Brain microvascular endothelial cell (primary cell): ENCODE results near the gene FNDC10.
A peak's percentile ranks its signal among the peaks of the same experiment; 100 is the strongest.

Source experiments
- DNase-seq: peaks from one replicate; pipeline ENCODE4 v3.0.0-alpha.2; 2020
- H3K27ac ChIP-seq: fragments of 250-450 bp; sonication (Bioruptor Pico); 2 replicates; pipeline ENCODE4 v1.5.1; 2020; ENCODE audit warnings: mild to moderate bottlenecking, moderate library complexity
- H3K27me3 ChIP-seq: fragments of 250-450 bp; sonication (Bioruptor Pico); replicated peaks from 2 replicates; pipeline ENCODE4 v1.5.1; 2020; ENCODE audit warnings: mild to moderate bottlenecking
- H3K36me3 ChIP-seq: fragments of 250-450 bp; sonication (Bioruptor Pico); replicated peaks from 2 replicates; pipeline ENCODE4 v1.5.1; 2020; ENCODE audit warnings: mild to moderate bottlenecking
- H3K4me3 ChIP-seq: 2 replicates; pipeline ENCODE4 v1.5.1; 2011; ENCODE audit warnings: low read depth, mild to moderate bottlenecking, control low read depth, low read length, moderate library complexity
- CTCF ChIP-seq: IDR thresholded peaks from 2 replicates; pipeline ENCODE4 v1.5.1; 2011; ENCODE audit warnings: low read depth, mild to moderate bottlenecking, moderate library complexity, low read length, control low read depth, inconsistent platforms; ENCODE audit errors: missing control alignments
- in situ Hi-C: cut with HindIII; loops from 2 replicates; pipeline ENCODE4 v1.10.0; 2017; ENCODE audit warnings: low sequenced_read_pairs, low pct_ligation_motif_present

Gene FNDC10

GRCh38 chr1:1567152-1567875 lies 32.6 kb downstream of the FNDC10 start:
- peaks cover 20% of the 10 kb centered on the region for H3K36me3 ChIP-seq
- H3K27me3 ChIP-seq, result no peaks in the 10 kb centered on the region
- H3K4me3 ChIP-seq, result no peak overlapping the region
- peak; percentile 49 for DNase-seq
- peak overlapping the region; percentile 72 for H3K27ac ChIP-seq
- no peak for TF ChIP-seq CTCF
- in situ Hi-C loops, result no loop called here

DNA sequence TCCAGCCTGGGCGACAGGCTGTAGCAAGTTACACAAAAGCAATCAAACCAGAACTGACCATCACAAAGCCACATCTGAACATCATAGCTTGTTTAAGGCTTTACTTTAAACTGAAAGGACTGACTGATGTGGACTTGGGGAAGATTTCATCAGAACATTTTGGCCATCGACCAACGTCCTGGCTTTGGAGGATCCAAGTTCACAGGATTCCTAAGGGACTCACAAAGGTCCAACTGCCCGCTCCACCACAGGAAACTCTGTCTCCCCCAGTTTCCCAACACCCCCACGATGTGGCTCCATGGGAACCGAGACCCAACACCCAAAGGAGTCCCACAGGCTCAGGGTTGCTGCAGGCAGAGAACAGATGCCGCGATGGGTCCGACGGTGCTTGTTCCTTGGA lies 34.6 kb downstream of the FNDC10 start:
- DNase-seq, result no peak
- no peak overlapping the region for H3K27ac ChIP-seq
- H3K36me3 ChIP-seq, result peaks cover 33% of the 10 kb centered on the region
- in situ Hi-C loops, result no loop called here
- H3K4me3 ChIP-seq, result no peak overlapping the region
- no peak for TF ChIP-seq CTCF
- no peaks in the 10 kb centered on the region for H3K27me3 ChIP-seq

DNA sequence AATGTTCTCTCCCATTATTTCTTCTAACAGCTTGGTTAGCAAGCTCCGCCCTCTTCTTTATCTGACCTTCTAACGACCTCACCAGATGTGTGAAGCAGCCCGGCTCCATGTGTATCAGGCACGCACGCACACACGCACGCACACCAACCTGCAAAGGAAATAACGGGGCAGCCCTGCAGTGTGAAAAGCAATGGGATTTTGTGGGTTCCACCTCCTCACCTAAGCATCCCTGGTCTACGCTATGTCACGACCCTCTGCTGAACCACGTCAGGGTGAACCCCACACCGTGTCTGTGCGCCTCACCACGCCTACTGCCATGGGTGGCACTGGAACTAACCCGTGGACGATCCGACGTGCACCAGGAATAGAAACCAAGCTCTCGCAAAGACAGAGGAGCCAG lies 35.7 kb downstream of the FNDC10 start:
- peaks cover 38% of the 10 kb centered on the region for H3K36me3 ChIP-seq
- H3K27ac ChIP-seq, result no peak overlapping the region
- in situ Hi-C loops, result no loop called here
- H3K27me3 ChIP-seq, result no peaks in the 10 kb centered on the region
- no peak for TF ChIP-seq CTCF
- H3K4me3 ChIP-seq, result no peak overlapping the region
- no peak for DNase-seq

DNA sequence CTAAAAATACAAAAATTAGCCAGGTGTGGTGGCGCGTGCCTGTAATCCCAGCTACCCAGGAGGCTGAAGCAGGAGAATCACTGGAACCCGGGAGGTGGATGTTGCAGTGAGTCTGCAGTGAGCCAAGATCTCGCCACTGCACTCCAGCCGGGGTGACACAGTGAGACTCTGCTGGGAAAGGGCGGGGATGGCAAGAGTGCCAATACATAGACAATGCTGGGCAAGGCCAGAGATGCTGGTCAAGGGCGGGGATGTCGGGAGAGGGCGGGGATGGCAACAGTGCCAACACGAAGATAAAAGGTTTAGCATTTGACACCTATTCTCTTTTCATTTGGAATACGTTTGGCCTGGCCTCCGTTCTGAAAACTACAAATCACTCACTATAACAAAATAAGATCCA lies 36.2 kb downstream of the FNDC10 start:
- H3K4me3 ChIP-seq, result no peak overlapping the region
- no peak for DNase-seq
- H3K27ac ChIP-seq, result no peak overlapping the region
- in situ Hi-C loops, result no loop called here
- peaks cover 38% of the 10 kb centered on the region for H3K36me3 ChIP-seq
- TF ChIP-seq CTCF, result no peak
- H3K27me3 ChIP-seq, result no peaks in the 10 kb centered on the region

DNA sequence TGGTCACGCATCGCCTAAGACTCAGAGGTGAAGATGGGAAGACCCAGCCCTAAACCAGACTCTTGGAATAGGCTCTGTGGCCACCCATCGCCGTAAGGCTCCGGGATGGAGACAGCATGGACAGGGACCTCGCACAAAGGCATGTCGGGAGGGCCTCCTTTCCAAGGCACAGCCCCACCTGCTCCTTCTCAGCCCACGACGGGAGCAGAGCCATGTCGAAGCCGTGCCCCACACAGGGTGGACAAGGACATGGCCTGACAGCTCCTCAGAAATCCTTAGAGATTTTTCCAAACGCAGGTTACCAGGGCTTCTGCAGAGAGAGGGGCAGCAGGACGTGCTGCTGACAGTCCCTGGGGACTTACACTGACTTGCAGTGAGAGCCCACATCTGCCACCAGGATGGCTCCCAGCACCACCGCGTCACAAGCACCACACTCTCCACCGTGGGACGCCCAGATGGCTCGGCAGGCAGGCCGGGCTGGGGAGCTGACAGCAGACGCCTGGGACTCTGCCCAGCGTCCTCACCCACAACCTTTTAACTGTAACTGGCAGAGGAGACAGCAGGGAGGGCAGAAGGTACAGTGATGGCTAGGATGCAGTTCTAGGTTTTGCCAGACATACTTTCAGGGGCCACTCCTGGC lies 37.3 kb downstream of the FNDC10 start:
- no peak for DNase-seq
- in situ Hi-C loops, result no loop called here
- no peak for TF ChIP-seq CTCF
- Histone ChIP-seq H3K4me3 (no peak overlapping the region), H3K36me3 (peaks cover 38% of the 10 kb centered on the region), H3K27ac (no peak overlapping the region), H3K27me3 (no peaks in the 10 kb centered on the region)
